Uterus (tissue), 2 donors: ENCODE data around the gene LBHD2.

Experiments used
- POLR2A ChIP-seq, 2 donors: fragments of 450-650 bp; IDR thresholded peaks; one replicate each; pipeline ENCODE4 v1.6.1; 2016; ENCODE audit warnings: antibody characterized with exemption in 2 of 2, mild to moderate bottlenecking in 1 of 2, moderate library complexity in 1 of 2
- TF ChIP-seq, protein P1 (sequence below), 4 experiments: fragments of 200-600 bp in 2 of 4; fragments of 450-650 bp in 2 of 4; sonication (generic) in 2 of 4; IDR thresholded peaks; one replicate each; pipeline ENCODE4 v1.5.1; 2016 to 2019; ENCODE audit warnings: antibody characterized with exemption in 4 of 4, mild to moderate bottlenecking in 2 of 4, moderate library complexity in 1 of 4

DNA sequence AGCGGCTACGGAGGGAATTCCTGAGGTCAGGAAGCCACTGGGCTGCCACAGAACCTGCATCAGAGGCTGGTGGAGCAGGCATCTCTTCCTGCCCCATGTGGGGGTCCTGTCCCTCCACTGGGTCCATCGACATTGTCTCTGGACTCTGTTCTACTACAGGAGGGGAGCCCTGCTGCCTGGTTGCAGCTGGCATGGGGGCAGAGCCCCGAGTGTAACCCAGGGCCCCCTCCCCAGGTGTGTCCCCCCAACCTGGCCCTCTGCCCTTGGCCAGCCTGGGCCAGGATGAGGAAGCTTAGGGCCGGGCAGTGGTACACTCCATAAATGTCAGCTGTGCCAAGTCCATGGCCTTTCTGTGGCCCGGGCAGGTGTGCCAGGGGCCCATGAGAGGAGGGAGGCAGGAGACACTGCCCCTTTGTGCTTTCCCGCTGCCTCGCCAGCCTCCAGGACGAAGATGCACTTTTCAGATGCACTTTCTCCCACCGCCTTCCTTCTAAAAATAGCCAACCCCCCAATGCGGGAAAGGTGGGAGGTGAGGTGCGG lies 6.5 kb downstream of the LBHD2 start:
- TF ChIP-seq, protein P1, sequence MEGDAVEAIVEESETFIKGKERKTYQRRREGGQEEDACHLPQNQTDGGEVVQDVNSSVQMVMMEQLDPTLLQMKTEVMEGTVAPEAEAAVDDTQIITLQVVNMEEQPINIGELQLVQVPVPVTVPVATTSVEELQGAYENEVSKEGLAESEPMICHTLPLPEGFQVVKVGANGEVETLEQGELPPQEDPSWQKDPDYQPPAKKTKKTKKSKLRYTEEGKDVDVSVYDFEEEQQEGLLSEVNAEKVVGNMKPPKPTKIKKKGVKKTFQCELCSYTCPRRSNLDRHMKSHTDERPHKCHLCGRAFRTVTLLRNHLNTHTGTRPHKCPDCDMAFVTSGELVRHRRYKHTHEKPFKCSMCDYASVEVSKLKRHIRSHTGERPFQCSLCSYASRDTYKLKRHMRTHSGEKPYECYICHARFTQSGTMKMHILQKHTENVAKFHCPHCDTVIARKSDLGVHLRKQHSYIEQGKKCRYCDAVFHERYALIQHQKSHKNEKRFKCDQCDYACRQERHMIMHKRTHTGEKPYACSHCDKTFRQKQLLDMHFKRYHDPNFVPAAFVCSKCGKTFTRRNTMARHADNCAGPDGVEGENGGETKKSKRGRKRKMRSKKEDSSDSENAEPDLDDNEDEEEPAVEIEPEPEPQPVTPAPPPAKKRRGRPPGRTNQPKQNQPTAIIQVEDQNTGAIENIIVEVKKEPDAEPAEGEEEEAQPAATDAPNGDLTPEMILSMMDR (IDR thresholded peaks at IDR 0.05), result no peak
- no peak for TF ChIP-seq POLR2A (IDR thresholded peaks at IDR 0.05)
